ENCODE measurements around the gene KBTBD6.

Gene KBTBD6

GRCh38 chr13:41150058-41150457, 17.5 kb upstream of the KBTBD6 start:
- Histone ChIP-seq H3K4me3 (ENCODE audit: low read depth, low read length) (no peak overlapping the region), H3K9me3 (ENCODE audit: control insufficient read depth, insufficient read depth, low read depth, low read length) (no peaks in the 10 kb centered on the region), H3K36me3 (ENCODE audit: control insufficient read depth in 2 of 2, insufficient read depth in 1 of 2, low read length in 2 of 2) (no peaks in the 10 kb centered on the region), H3K4me1 (ENCODE audit: control insufficient read depth, insufficient read depth, low read length) (no peaks in the 10 kb centered on the region), H3K27ac (ENCODE audit: extremely low read depth, low read depth, low read length) (no peak overlapping the region)
- TF ChIP-seq TSHZ1 (tag by site-specific recombination; IDR thresholded peaks at IDR 0.05; ENCODE audit: borderline replicate concordance) (no peak), MYNN (tag by site-specific recombination; IDR thresholded peaks at IDR 0.05; ENCODE audit: borderline replicate concordance) (no peak), ZBTB21 (tag by site-specific recombination; IDR thresholded peaks at IDR 0.05) (no peak), ZNF529 (tag by site-specific recombination; IDR thresholded peaks at IDR 0.05; ENCODE audit: insufficient replicate concordance) (no peak), ZNF624 (tag by site-specific recombination; IDR thresholded peaks at IDR 0.05) (no peak), IKZF3 (tag by site-specific recombination; IDR thresholded peaks at IDR 0.05) (no peak), ZEB2 (tag by site-specific recombination; IDR thresholded peaks at IDR 0.05) (no peak)
- ChIA-PET CTCF (no interaction called here), POLR2A (no interaction called here)

GRCh38 chr13:41148419-41149283, 16.0 kb upstream of the KBTBD6 start:
- no peaks in the 10 kb centered on the region for H3K9me3 ChIP-seq (ENCODE audit: control insufficient read depth, insufficient read depth, low read depth, low read length)
- no peaks in the 10 kb centered on the region for H3K36me3 ChIP-seq (ENCODE audit: control insufficient read depth in 2 of 2, insufficient read depth in 1 of 2, low read length in 2 of 2)
- CTCF ChIA-PET = no interaction called here
- POLR2A ChIA-PET = no interaction called here
- no peak overlapping the region for H3K27ac ChIP-seq (ENCODE audit: extremely low read depth, low read depth, low read length)
- no peak overlapping the region for H3K4me3 ChIP-seq (ENCODE audit: low read depth, low read length)
- H3K4me1 ChIP-seq (ENCODE audit: control insufficient read depth, insufficient read depth, low read length) = no peaks in the 10 kb centered on the region
- peak; percentile 90 for TF ChIP-seq ZNF610 (tag by site-specific recombination; IDR thresholded peaks at IDR 0.05; ENCODE audit: borderline replicate concordance)
- TF ChIP-seq ZNF654 (tag by site-specific recombination; IDR thresholded peaks at IDR 0.05; ENCODE audit: low read depth) = no peak
- TF ChIP-seq ZNF148 (tag by site-specific recombination; IDR thresholded peaks at IDR 0.05; ENCODE audit: borderline replicate concordance) = 0 out of 2 replicates have a peak, but pooled peaks have one; percentile 36
- TF ChIP-seq WT1 (tag by site-specific recombination; IDR thresholded peaks at IDR 0.05) = no peak
- TF ChIP-seq ZNF664 (tag by site-specific recombination; IDR thresholded peaks at IDR 0.05) = no peak
- no peak for TF ChIP-seq ZNF426 (tag by site-specific recombination; IDR thresholded peaks at IDR 0.05)
- peak; percentile 60 for TF ChIP-seq KLF17 (tag by site-specific recombination; IDR thresholded peaks at IDR 0.05)
- peak; percentile 82; the same call in 1 of the 2 replicates for TF ChIP-seq ZSCAN30 (tag by site-specific recombination; IDR thresholded peaks at IDR 0.05)
- no peak for TF ChIP-seq CTCF (tag by site-specific recombination; IDR thresholded peaks at IDR 0.05)
- 0 out of 2 replicates have a peak, but pooled peaks have one; percentile 45 for TF ChIP-seq ZNF221 (tag by site-specific recombination; IDR thresholded peaks at IDR 0.05; ENCODE audit: borderline replicate concordance)
- 0 out of 2 replicates have a peak, but pooled peaks have one; percentile 18 for TF ChIP-seq ZNF629 (tag by site-specific recombination; IDR thresholded peaks at IDR 0.05)
- TF ChIP-seq ZNF510 (tag by site-specific recombination; IDR thresholded peaks at IDR 0.05; ENCODE audit: insufficient replicate concordance) = peak; percentile 78
- no peak for TF ChIP-seq ZNF785 (tag by site-specific recombination; IDR thresholded peaks at IDR 0.05)
- no peak for TF ChIP-seq ZNF514 (tag by site-specific recombination; IDR thresholded peaks at IDR 0.05)
- peak; percentile 92 for TF ChIP-seq ZNF558 (tag by site-specific recombination; IDR thresholded peaks at IDR 0.05)
- 0 out of 2 replicates have a peak, but pooled peaks have one; percentile 45 for TF ChIP-seq YY1 (tag by site-specific recombination; IDR thresholded peaks at IDR 0.05)
- no peak for TF ChIP-seq OSR2 (tag by site-specific recombination; IDR thresholded peaks at IDR 0.05)
- no peak for TF ChIP-seq ZBTB17 (tag by site-specific recombination; IDR thresholded peaks at IDR 0.05)
- TF ChIP-seq ZNF600 (tag by site-specific recombination; IDR thresholded peaks at IDR 0.05) = no peak
